RWPE2 (cell line): ENCODE results near the gene INPP5J.

Experiments
- ATAC-seq: fragments of 200-7000 bp; cut with Tn5 transposase; 3 replicates; pipeline ENCODE4 v1.9.1; 2021; ENCODE audit warnings: low read depth
- DNase-seq: peaks from one replicate; pipeline ENCODE4 v3.0.0-alpha.2; 2020; ENCODE audit warnings: low spot score
- H3K27ac ChIP-seq: fragments of 450-650 bp; 2 replicates; pipeline ENCODE4 v1.5.1; 2017; ENCODE audit warnings: mild to moderate bottlenecking; ENCODE audit not compliant: poor library complexity, severe bottlenecking
- H3K27me3 ChIP-seq: fragments of 250-450 bp; sonication (Bioruptor Pico); 2 replicates; pipeline ENCODE4 v1.5.1; 2021; ENCODE audit warnings: mild to moderate bottlenecking, moderate library complexity; ENCODE audit not compliant: insufficient read depth, poor library complexity, severe bottlenecking
- H3K36me3 ChIP-seq: fragments of 250-450 bp; sonication (Bioruptor Pico); 2 replicates; pipeline ENCODE4 v1.5.1; 2020; ENCODE audit warnings: low read depth, mild to moderate bottlenecking, moderate library complexity
- H3K4me1 ChIP-seq: fragments of 250-450 bp; sonication (Bioruptor Pico); 2 replicates; pipeline ENCODE4 v1.5.1; 2021; ENCODE audit warnings: mild to moderate bottlenecking, moderate library complexity; ENCODE audit not compliant: insufficient read depth, poor library complexity, severe bottlenecking
- H3K4me3 ChIP-seq: fragments of 250-450 bp; sonication (Bioruptor Pico); 2 replicates; pipeline ENCODE4 v1.5.1; 2021; ENCODE audit warnings: mild to moderate bottlenecking, moderate library complexity; ENCODE audit not compliant: severe bottlenecking
- H3K9me3 ChIP-seq: fragments of 250-450 bp; sonication (Bioruptor Pico); 2 replicates; pipeline ENCODE4 v1.5.1; 2021; ENCODE audit warnings: mild to moderate bottlenecking, moderate library complexity; ENCODE audit not compliant: severe bottlenecking
- CTCF ChIP-seq: fragments of 450-650 bp; IDR thresholded peaks from one replicate; pipeline ENCODE4 v1.5.1; 2017; ENCODE audit warnings: mild to moderate bottlenecking, moderate library complexity; ENCODE audit not compliant: poor library complexity, severe bottlenecking

Gene INPP5J

GRCh38 chr22:31133911-31134310, 11.1 kb downstream of the INPP5J start:
- no peaks in the 10 kb centered on the region for H3K4me1 ChIP-seq
- H3K9me3 ChIP-seq = no peaks in the 10 kb centered on the region
- no peak overlapping the region for H3K27ac ChIP-seq
- H3K36me3 ChIP-seq = no peaks in the 10 kb centered on the region
- no peaks in the 10 kb centered on the region for H3K27me3 ChIP-seq
- TF ChIP-seq CTCF = no peak
- no peak for DNase-seq
- ATAC-seq = no peak
- no peak overlapping the region for H3K4me3 ChIP-seq

- H3K27ac ChIP-seq = no peak overlapping the region
- TF ChIP-seq CTCF = no peak
- H3K4me3 ChIP-seq = no peak overlapping the region
- H3K4me1 ChIP-seq = no peaks in the 10 kb centered on the region
- H3K27me3 ChIP-seq = no peaks in the 10 kb centered on the region
- no peaks in the 10 kb centered on the region for H3K36me3 ChIP-seq
- H3K9me3 ChIP-seq = no peaks in the 10 kb centered on the region
- no peak for DNase-seq
- no peak for ATAC-seq
Observed at GRCh38 chr22:31134688-31135087, 11.9 kb downstream of the INPP5J start.

- Histone ChIP-seq H3K4me1 (no peaks in the 10 kb centered on the region), H3K36me3 (no peaks in the 10 kb centered on the region), H3K4me3 (no peak overlapping the region), H3K27ac (no peak overlapping the region), H3K27me3 (no peaks in the 10 kb centered on the region), H3K9me3 (no peaks in the 10 kb centered on the region)
- ATAC-seq = no peak
- no peak for DNase-seq
- TF ChIP-seq CTCF = no peak
Observed at GRCh38 chr22:31135706-31136105, 12.9 kb downstream of the INPP5J start.

GRCh38 chr22:31136155-31136554, 13.4 kb downstream of the INPP5J start:
- H3K36me3 ChIP-seq = no peaks in the 10 kb centered on the region
- H3K27me3 ChIP-seq = no peaks in the 10 kb centered on the region
- H3K9me3 ChIP-seq = no peaks in the 10 kb centered on the region
- no peak overlapping the region for H3K4me3 ChIP-seq
- H3K4me1 ChIP-seq = no peaks in the 10 kb centered on the region
- ATAC-seq (no peak), DNase-seq (no peak)
- no peak overlapping the region for H3K27ac ChIP-seq
- no peak for TF ChIP-seq CTCF

GRCh38 chr22:31136711-31137110, 13.9 kb downstream of the INPP5J start:
- Histone ChIP-seq H3K36me3 (no peaks in the 10 kb centered on the region), H3K4me1 (no peaks in the 10 kb centered on the region)
- no peak for TF ChIP-seq CTCF

More at GRCh38 chr22:31136711-31137110, 13.9 kb downstream of the INPP5J start:
- H3K9me3 ChIP-seq = no peaks in the 10 kb centered on the region
- no peak for DNase-seq
- H3K27me3 ChIP-seq = no peaks in the 10 kb centered on the region
- no peak for ATAC-seq
- no peak overlapping the region for H3K27ac ChIP-seq
- no peak overlapping the region for H3K4me3 ChIP-seq
